ENCODE measurements around the gene SCMH1. TPM values are rescaled to one million over a fixed set of nuclear protein-coding genes. Genes with fewer than 3 reads are reported as not detected.

SCMH1 gene
- polyA plus RNA-seq, 2 of the 4 experiments (the other 2 are of a cell fraction), result 11.6 to 26.7 TPM

DNA sequence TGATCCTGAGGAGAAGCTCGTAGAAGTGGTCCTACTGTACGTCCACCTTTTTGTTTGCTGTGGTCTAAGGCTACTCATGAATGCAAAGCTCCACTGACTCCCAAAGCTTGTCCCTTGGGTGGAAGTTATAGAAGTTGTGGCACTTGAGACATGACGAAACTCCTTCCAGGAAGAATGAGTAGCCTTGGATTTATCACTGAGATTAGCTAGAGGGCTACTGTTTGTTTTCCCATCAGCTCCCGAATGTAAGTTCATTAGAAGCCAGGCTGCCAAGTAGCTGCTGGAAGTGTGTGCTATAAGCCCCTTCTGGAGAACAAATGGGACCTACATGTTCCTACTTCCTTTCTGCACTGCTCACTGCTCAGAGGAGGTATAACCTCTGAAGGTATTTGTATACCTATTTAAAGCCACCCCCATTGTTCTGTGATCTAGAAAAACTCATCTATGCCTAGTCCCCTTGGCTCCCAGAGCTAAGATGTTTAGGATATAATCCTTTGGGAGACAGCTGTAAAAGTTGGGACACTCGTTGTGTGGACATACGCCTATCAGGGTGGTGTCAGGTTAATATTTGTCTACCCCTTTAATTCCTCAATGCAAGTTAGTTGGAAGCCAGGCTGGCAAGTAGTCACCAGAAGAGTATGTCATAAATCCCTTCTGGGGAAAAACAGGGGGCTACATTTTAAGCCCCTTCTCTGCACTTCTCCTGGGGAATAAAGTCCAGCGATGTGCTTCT lies 72.9 kb downstream of the SCMH1 start:
- peaks cover 14% of the 10 kb centered on the region for H3K9me3 ChIP-seq
- H3K4me3 ChIP-seq, result no peak overlapping the region
- H3K27ac ChIP-seq, result no peak overlapping the region
- no peaks in the 10 kb centered on the region for H3K4me1 ChIP-seq
- DNase-seq (ENCODE audit: low read depth in 1 of 2, low spot score in 1 of 2), result no peak
- FAIRE-seq, result no peak
- POLR2A ChIA-PET, result interaction anchor here (0.7 kb wide), 1 partner anchor 13 kb away, joined by 4 read pairs; no protein-coding TSS in a partner anchor
- TF ChIP-seq KDM5A (IDR thresholded peaks at IDR 0.05), result no peak
- TF ChIP-seq, protein P1, sequence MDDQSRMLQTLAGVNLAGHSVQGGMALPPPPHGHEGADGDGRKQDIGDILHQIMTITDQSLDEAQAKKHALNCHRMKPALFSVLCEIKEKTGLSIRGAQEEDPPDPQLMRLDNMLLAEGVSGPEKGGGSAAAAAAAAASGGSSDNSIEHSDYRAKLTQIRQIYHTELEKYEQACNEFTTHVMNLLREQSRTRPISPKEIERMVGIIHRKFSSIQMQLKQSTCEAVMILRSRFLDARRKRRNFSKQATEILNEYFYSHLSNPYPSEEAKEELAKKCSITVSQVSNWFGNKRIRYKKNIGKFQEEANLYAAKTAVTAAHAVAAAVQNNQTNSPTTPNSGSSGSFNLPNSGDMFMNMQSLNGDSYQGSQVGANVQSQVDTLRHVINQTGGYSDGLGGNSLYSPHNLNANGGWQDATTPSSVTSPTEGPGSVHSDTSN (IDR thresholded peaks at IDR 0.05), result no peak
- no peak for TF ChIP-seq ZC3H11A (IDR thresholded peaks at IDR 0.05)
- no peak for TF ChIP-seq HOXB5 (CRISPR knock-in tag; IDR thresholded peaks at IDR 0.05)
- TF ChIP-seq, protein P2, sequence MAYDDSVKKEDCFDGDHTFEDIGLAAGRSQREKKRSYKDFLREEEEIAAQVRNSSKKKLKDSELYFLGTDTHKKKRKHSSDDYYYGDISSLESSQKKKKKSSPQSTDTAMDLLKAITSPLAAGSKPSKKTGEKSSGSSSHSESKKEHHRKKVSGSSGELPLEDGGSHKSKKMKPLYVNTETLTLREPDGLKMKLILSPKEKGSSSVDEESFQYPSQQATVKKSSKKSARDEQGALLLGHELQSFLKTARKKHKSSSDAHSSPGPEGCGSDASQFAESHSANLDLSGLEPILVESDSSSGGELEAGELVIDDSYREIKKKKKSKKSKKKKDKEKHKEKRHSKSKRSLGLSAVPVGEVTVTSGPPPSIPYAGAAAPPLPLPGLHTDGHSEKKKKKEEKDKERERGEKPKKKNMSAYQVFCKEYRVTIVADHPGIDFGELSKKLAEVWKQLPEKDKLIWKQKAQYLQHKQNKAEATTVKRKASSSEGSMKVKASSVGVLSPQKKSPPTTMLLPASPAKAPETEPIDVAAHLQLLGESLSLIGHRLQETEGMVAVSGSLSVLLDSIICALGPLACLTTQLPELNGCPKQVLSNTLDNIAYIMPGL (CRISPR knock-in tag; IDR thresholded peaks at IDR 0.05; ENCODE audit: borderline replicate concordance), result no peak
- no peak for TF ChIP-seq TP53 (CRISPR knock-in tag; IDR thresholded peaks at IDR 0.05)
- no peak for TF ChIP-seq HDAC2 (IDR thresholded peaks at IDR 0.05)
- no peak for TF ChIP-seq RARB (CRISPR knock-in tag; IDR thresholded peaks at IDR 0.05)
- no peak for TF ChIP-seq KDM1A (IDR thresholded peaks at IDR 0.05; ENCODE audit: low read depth)
- H3K4me2 ChIP-seq, result no peak overlapping the region
- CTCF ChIA-PET, result interaction anchor here (1.0 kb wide), 1 partner anchor 46 kb away, joined by 3 read pairs; no protein-coding TSS in a partner anchor
- ATAC-seq, result no peak
- WGBS (ENCODE audit: missing lambda C conversion rate), result 91% methylated on average over 7 of the region's 7 CpGs

DNA sequence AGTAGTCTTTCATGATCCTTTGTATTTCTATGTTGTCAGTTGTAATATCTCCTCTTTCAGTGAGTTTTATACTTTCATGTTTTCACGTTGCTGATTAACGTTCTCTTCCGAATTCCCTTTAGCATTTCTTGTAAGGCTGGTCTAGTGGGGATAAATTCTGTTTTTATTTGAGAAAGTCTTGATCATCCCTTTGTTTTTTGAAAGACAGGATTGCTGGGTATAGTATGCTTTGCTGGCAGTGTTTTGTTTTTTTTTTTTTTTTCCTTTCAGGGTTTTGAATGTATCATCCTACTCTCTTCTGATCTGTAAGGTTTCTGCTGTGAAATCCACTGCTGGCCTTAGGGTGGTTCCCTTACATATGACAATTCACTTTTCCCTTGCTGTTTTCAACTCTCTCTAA lies 74.4 kb downstream of the SCMH1 start:
- 87% methylated on average over 3 of the region's 3 CpGs for WGBS (ENCODE audit: missing lambda C conversion rate)
- no peak for DNase-seq (ENCODE audit: low read depth in 1 of 2, low spot score in 1 of 2)
- Histone ChIP-seq H3K9me3 (peaks cover 14% of the 10 kb centered on the region), H3K27ac (no peak overlapping the region), H3K4me3 (no peak overlapping the region), H3K4me2 (no peak overlapping the region), H3K4me1 (no peaks in the 10 kb centered on the region)
- TF ChIP-seq CEBPB (IDR thresholded peaks at IDR 0.05), result no peak
- TF ChIP-seq, protein P3, sequence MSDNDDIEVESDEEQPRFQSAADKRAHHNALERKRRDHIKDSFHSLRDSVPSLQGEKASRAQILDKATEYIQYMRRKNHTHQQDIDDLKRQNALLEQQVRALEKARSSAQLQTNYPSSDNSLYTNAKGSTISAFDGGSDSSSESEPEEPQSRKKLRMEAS (IDR thresholded peaks at IDR 0.05), result no peak
- TF ChIP-seq EHF (CRISPR knock-in tag; IDR thresholded peaks at IDR 0.05), result no peak
- no peak for TF ChIP-seq NPAS2 (CRISPR knock-in tag; IDR thresholded peaks at IDR 0.05; ENCODE audit: borderline replicate concordance)
- TF ChIP-seq, protein P4, sequence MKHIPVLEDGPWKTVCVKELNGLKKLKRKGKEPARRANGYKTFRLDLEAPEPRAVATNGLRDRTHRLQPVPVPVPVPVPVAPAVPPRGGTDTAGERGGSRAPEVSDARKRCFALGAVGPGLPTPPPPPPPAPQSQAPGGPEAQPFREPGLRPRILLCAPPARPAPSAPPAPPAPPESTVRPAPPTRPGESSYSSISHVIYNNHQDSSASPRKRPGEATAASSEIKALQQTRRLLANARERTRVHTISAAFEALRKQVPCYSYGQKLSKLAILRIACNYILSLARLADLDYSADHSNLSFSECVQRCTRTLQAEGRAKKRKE (CRISPR knock-in tag; IDR thresholded peaks at IDR 0.05; ENCODE audit: low read depth), result no peak
- TF ChIP-seq, protein P5, sequence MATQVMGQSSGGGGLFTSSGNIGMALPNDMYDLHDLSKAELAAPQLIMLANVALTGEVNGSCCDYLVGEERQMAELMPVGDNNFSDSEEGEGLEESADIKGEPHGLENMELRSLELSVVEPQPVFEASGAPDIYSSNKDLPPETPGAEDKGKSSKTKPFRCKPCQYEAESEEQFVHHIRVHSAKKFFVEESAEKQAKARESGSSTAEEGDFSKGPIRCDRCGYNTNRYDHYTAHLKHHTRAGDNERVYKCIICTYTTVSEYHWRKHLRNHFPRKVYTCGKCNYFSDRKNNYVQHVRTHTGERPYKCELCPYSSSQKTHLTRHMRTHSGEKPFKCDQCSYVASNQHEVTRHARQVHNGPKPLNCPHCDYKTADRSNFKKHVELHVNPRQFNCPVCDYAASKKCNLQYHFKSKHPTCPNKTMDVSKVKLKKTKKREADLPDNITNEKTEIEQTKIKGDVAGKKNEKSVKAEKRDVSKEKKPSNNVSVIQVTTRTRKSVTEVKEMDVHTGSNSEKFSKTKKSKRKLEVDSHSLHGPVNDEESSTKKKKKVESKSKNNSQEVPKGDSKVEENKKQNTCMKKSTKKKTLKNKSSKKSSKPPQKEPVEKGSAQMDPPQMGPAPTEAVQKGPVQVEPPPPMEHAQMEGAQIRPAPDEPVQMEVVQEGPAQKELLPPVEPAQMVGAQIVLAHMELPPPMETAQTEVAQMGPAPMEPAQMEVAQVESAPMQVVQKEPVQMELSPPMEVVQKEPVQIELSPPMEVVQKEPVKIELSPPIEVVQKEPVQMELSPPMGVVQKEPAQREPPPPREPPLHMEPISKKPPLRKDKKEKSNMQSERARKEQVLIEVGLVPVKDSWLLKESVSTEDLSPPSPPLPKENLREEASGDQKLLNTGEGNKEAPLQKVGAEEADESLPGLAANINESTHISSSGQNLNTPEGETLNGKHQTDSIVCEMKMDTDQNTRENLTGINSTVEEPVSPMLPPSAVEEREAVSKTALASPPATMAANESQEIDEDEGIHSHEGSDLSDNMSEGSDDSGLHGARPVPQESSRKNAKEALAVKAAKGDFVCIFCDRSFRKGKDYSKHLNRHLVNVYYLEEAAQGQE (IDR thresholded peaks at IDR 0.05), result no peak
- TF ChIP-seq GATA3 (IDR thresholded peaks at IDR 0.05; ENCODE audit: borderline replicate concordance), result no peak
- TF ChIP-seq, protein P6, sequence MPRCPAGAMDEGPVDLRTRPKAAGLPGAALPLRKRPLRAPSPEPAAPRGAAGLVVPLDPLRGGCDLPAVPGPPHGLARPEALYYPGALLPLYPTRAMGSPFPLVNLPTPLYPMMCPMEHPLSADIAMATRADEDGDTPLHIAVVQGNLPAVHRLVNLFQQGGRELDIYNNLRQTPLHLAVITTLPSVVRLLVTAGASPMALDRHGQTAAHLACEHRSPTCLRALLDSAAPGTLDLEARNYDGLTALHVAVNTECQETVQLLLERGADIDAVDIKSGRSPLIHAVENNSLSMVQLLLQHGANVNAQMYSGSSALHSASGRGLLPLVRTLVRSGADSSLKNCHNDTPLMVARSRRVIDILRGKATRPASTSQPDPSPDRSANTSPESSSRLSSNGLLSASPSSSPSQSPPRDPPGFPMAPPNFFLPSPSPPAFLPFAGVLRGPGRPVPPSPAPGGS (IDR thresholded peaks at IDR 0.05), result no peak
- CTCF ChIA-PET, result no interaction called here
- no peak for ATAC-seq
- FAIRE-seq, result no peak
- POLR2A ChIA-PET, result no interaction called here
